K562 (cell line): Measurements from ENCODE around the gene PDCD10. TPM values are rescaled to one million over a fixed set of nuclear protein-coding genes. Genes with fewer than 3 reads are reported as not detected.
A peak's percentile ranks its signal among the peaks of the same experiment; 100 is the strongest.

ENCODE experiments used
- CCNT2 ChIP-seq: IDR thresholded peaks from 2 replicates; pipeline ENCODE4 v1.6.1; 2011; ENCODE audit warnings: borderline replicate concordance, low read depth, mild to moderate bottlenecking, moderate library complexity, mixed read lengths, low read length; ENCODE audit not compliant: insufficient read length; ENCODE audit errors: extremely low read depth
- CREB1 ChIP-seq, 2 experiments: sonication (generic) in 1 of 2; formaldehyde crosslinking in 1 of 2; IDR thresholded peaks; 2 replicates each; pipeline versions ENCODE4 v1.6.1 to v1.8.0; 2012 to 2022; ENCODE audit warnings: inconsistent platforms in 1 of 2, mild to moderate bottlenecking in 1 of 2, missing genetic modification reagents in 1 of 2, moderate library complexity in 1 of 2
- HMG20A ChIP-seq: fragments of 450-650 bp; formaldehyde crosslinking; conservative IDR thresholded peaks from 2 replicates; pipeline ENCODE4 v1.4.0; 2020; ENCODE audit warnings: mild to moderate bottlenecking, mixed read lengths
- NCOA1 ChIP-seq: fragments of 450-650 bp; IDR thresholded peaks from 2 replicates; pipeline ENCODE4 v1.6.1; 2016; ENCODE audit warnings: low read depth
- PML ChIP-seq: IDR thresholded peaks from 2 replicates; pipeline ENCODE4 v1.6.1; 2012; ENCODE audit warnings: low read length, inconsistent platforms
- PTTG1 ChIP-seq: fragments of 450-650 bp; IDR thresholded peaks from 2 replicates; pipeline ENCODE4 v1.6.1; 2016; ENCODE audit warnings: low read depth, mild to moderate bottlenecking, missing genetic modification characterization, missing compliant biosample characterization
- SNIP1 ChIP-seq: fragments of 450-650 bp; IDR thresholded peaks from 2 replicates; pipeline ENCODE4 v1.7.1; 2017; ENCODE audit warnings: low read depth, mild to moderate bottlenecking
- SRF ChIP-seq, 2 experiments: fragments of 250-450, 450-650 bp in 1 of 2; sonication (Bioruptor Pico) in 1 of 2; sonication (generic) in 1 of 2; formaldehyde crosslinking; IDR thresholded peaks; 2 replicates each; pipeline versions ENCODE4 v1.5.0 to v1.5.1; 2020 to 2022; ENCODE audit warnings: mild to moderate bottlenecking in 1 of 2, missing genetic modification reagents in 1 of 2
- SRSF3 ChIP-seq: fragments of 200-400 bp; formaldehyde crosslinking; IDR thresholded peaks from 2 replicates; pipeline ENCODE4 v1.6.1; 2016; ENCODE audit warnings: mild to moderate bottlenecking, low read length, moderate library complexity; ENCODE audit not compliant: insufficient read depth
- TEAD4 ChIP-seq, 2 experiments: sonication (generic) in 1 of 2; formaldehyde crosslinking in 1 of 2; IDR thresholded peaks; 2 replicates each; pipeline versions ENCODE4 v1.6.1 to v1.8.0; 2012 to 2022; ENCODE audit warnings: borderline replicate concordance in 1 of 2, inconsistent platforms in 1 of 2, low read length in 1 of 2, mild to moderate bottlenecking in 1 of 2, missing genetic modification reagents in 1 of 2
- TRIM28 ChIP-seq: fragments of 450-650 bp; IDR thresholded peaks from 2 replicates; pipeline ENCODE4 v1.6.1; 2017
- ZNF431 ChIP-seq: sonication (generic); formaldehyde crosslinking; IDR thresholded peaks from 2 replicates; pipeline ENCODE4 v1.8.0; 2022; ENCODE audit warnings: mild to moderate bottlenecking, missing genetic modification reagents
- polyA plus RNA-seq, 8 experiments: library from polyadenylated mRNA; depleted of rRNA in 4 of 8; stranded (reverse) in 5 of 8; unstranded in 3 of 8; fragments of >200 nt; fragmentation: Nextera tagmentation in 2 of 8; fragmentation: Illumina TruSeq in 1 of 8; extraction: Ambion mirVana in 2 of 8; extraction: Trizol in 1 of 8; gene quantifications; 2 replicates each; pipeline versions ENCODE4 v1.2.1 to v1.2.3, GENCODE V29; 2011 to 2014; ENCODE audit warnings: inconsistent platforms in 1 of 8, missing spikeins in 1 of 8
- total RNA-seq, 7 experiments: library from RNA; depleted of rRNA in 6 of 7; stranded (reverse); fragments of >200 nt in 6 of 7; fragmentation: Illumina TruSeq in 2 of 7; extraction: Trizol in 2 of 7; gene quantifications; 2 replicates each; pipeline versions ENCODE4 v1.2.1 to v1.2.3, GENCODE V29; 2011 to 2021; ENCODE audit warnings: low replicate concordance in 1 of 7
- TF ChIP-seq, protein P1 (sequence below): fragments of 200-600 bp; sonication (generic); IDR thresholded peaks from one replicate; pipeline ENCODE4 v1.6.1; 2012; ENCODE audit warnings: mild to moderate bottlenecking, low read depth, low read length, inconsistent platforms
- TF ChIP-seq, protein P2 (sequence below): sonication (generic); formaldehyde crosslinking; IDR thresholded peaks from 2 replicates; pipeline ENCODE4 v1.8.0; 2022; ENCODE audit warnings: mild to moderate bottlenecking, missing genetic modification reagents, borderline replicate concordance

PDCD10 gene
- total and polyA plus RNA-seq, 9 of the 15 experiments (the other 6 are each of a cell fraction or from before 2014, with no cell fraction given): 121 to 476 (median 232) TPM

DNA sequence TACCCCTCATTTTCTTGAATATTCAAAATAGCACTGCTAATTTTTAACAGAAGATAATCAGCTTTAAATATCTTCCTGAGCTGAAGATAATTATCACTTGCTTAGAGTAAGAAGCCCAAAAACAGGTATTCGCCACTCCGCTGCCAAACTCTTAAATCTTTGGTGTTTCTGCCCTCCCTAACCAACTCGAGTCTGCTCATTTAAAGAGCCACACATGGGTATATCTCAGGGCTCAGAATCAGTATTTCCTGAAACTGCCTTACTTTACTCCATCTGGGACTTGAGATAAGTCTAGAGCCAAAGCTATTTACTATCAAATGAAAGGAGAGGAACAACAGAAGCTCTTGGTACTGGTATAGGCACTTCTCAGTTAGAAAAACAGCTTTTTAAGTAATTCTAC is 10.8 kb downstream of the PDCD10 start (continued):
- TF ChIP-seq, protein P1, sequence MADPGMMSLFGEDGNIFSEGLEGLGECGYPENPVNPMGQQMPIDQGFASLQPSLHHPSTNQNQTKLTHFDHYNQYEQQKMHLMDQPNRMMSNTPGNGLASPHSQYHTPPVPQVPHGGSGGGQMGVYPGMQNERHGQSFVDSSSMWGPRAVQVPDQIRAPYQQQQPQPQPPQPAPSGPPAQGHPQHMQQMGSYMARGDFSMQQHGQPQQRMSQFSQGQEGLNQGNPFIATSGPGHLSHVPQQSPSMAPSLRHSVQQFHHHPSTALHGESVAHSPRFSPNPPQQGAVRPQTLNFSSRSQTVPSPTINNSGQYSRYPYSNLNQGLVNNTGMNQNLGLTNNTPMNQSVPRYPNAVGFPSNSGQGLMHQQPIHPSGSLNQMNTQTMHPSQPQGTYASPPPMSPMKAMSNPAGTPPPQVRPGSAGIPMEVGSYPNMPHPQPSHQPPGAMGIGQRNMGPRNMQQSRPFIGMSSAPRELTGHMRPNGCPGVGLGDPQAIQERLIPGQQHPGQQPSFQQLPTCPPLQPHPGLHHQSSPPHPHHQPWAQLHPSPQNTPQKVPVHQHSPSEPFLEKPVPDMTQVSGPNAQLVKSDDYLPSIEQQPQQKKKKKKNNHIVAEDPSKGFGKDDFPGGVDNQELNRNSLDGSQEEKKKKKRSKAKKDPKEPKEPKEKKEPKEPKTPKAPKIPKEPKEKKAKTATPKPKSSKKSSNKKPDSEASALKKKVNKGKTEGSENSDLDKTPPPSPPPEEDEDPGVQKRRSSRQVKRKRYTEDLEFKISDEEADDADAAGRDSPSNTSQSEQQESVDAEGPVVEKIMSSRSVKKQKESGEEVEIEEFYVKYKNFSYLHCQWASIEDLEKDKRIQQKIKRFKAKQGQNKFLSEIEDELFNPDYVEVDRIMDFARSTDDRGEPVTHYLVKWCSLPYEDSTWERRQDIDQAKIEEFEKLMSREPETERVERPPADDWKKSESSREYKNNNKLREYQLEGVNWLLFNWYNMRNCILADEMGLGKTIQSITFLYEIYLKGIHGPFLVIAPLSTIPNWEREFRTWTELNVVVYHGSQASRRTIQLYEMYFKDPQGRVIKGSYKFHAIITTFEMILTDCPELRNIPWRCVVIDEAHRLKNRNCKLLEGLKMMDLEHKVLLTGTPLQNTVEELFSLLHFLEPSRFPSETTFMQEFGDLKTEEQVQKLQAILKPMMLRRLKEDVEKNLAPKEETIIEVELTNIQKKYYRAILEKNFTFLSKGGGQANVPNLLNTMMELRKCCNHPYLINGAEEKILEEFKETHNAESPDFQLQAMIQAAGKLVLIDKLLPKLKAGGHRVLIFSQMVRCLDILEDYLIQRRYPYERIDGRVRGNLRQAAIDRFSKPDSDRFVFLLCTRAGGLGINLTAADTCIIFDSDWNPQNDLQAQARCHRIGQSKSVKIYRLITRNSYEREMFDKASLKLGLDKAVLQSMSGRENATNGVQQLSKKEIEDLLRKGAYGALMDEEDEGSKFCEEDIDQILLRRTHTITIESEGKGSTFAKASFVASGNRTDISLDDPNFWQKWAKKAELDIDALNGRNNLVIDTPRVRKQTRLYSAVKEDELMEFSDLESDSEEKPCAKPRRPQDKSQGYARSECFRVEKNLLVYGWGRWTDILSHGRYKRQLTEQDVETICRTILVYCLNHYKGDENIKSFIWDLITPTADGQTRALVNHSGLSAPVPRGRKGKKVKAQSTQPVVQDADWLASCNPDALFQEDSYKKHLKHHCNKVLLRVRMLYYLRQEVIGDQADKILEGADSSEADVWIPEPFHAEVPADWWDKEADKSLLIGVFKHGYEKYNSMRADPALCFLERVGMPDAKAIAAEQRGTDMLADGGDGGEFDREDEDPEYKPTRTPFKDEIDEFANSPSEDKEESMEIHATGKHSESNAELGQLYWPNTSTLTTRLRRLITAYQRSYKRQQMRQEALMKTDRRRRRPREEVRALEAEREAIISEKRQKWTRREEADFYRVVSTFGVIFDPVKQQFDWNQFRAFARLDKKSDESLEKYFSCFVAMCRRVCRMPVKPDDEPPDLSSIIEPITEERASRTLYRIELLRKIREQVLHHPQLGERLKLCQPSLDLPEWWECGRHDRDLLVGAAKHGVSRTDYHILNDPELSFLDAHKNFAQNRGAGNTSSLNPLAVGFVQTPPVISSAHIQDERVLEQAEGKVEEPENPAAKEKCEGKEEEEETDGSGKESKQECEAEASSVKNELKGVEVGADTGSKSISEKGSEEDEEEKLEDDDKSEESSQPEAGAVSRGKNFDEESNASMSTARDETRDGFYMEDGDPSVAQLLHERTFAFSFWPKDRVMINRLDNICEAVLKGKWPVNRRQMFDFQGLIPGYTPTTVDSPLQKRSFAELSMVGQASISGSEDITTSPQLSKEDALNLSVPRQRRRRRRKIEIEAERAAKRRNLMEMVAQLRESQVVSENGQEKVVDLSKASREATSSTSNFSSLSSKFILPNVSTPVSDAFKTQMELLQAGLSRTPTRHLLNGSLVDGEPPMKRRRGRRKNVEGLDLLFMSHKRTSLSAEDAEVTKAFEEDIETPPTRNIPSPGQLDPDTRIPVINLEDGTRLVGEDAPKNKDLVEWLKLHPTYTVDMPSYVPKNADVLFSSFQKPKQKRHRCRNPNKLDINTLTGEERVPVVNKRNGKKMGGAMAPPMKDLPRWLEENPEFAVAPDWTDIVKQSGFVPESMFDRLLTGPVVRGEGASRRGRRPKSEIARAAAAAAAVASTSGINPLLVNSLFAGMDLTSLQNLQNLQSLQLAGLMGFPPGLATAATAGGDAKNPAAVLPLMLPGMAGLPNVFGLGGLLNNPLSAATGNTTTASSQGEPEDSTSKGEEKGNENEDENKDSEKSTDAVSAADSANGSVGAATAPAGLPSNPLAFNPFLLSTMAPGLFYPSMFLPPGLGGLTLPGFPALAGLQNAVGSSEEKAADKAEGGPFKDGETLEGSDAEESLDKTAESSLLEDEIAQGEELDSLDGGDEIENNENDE: no peak
- TF ChIP-seq SNIP1 (no peak), ZNF431 (CRISPR knock-in tag) (no peak), SRF (CRISPR knock-in tag; IDR thresholded peaks at IDR 0.05) (peak in 1 of 2 experiments; percentile 63; a peak in 1 of 4 replicates), PML (peak; percentile 81), TEAD4 (IDR thresholded peaks at IDR 0.05; ENCODE audit: low read length) (peak; percentile 92), TEAD4 (CRISPR knock-in tag; IDR thresholded peaks at IDR 0.05; ENCODE audit: borderline replicate concordance) (no peak), HMG20A (CRISPR knock-in tag) (no peak), NCOA1 (no peak), CREB1 (IDR thresholded peaks at IDR 0.05) (no peak), CREB1 (CRISPR knock-in tag; IDR thresholded peaks at IDR 0.05) (no peak), SRSF3 (no peak), PTTG1 (no peak), CCNT2 (peak; percentile 55), TRIM28 (no peak)
- TF ChIP-seq, protein P2, sequence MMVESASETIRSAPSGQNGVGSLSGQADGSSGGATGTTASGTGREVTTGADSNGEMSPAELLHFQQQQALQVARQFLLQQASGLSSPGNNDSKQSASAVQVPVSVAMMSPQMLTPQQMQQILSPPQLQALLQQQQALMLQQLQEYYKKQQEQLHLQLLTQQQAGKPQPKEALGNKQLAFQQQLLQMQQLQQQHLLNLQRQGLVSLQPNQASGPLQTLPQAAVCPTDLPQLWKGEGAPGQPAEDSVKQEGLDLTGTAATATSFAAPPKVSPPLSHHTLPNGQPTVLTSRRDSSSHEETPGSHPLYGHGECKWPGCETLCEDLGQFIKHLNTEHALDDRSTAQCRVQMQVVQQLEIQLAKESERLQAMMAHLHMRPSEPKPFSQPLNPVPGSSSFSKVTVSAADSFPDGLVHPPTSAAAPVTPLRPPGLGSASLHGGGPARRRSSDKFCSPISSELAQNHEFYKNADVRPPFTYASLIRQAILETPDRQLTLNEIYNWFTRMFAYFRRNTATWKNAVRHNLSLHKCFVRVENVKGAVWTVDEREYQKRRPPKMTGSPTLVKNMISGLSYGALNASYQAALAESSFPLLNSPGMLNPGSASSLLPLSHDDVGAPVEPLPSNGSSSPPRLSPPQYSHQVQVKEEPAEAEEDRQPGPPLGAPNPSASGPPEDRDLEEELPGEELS (CRISPR knock-in tag): no peak
